Right lobe of liver (tissue), 4 donors: ENCODE data around the gene DUSP22.

ENCODE experiments used
- CTCF ChIP-seq, 4 donors: fragments of 200-600 bp in 3 of 4; fragments of 450-650 bp in 1 of 4; IDR thresholded peaks; one replicate each; pipeline versions ENCODE4 v1.5.1 to v1.8.0; 2016 to 2022; ENCODE audit warnings: antibody characterized with exemption in 4 of 4, mild to moderate bottlenecking in 2 of 4
- POLR2A ChIP-seq: fragments of 450-650 bp; IDR thresholded peaks from one replicate; pipeline ENCODE4 v1.6.1; 2017; ENCODE audit warnings: antibody characterized with exemption, mild to moderate bottlenecking
- donor health status: DM: no; HTN: no; CAD: no.
- donor health status: DM: no; HTN: no; CAD: no.
- donor health status: DM: no; HTN: yes; CAD: no.

- TF ChIP-seq CTCF (IDR thresholded peaks at IDR 0.05) (no peak), POLR2A (no peak)
Measured at GRCh38 chr6:363291-363690, 71.0 kb downstream of the DUSP22 start.
